Ovary (tissue), 9 donors: ENCODE results near the gene RASAL2. TPM values are rescaled to one million over a fixed set of nuclear protein-coding genes. Genes with fewer than 3 reads are reported as not detected.

Experiments
- DNase-seq, 5 donors: peaks; one replicate each; pipeline ENCODE4 v3.0.0-alpha.2; 2019 to 2020
- H3K27ac ChIP-seq, 2 donors: fragments of 200-600 bp; one replicate each; pipeline versions ENCODE4 v1.5.1 to v1.8.0; 2019 to 2022
- H3K27me3 ChIP-seq: fragments of 200-600 bp; one replicate; pipeline ENCODE4 v1.8.0; 2022
- H3K36me3 ChIP-seq: fragments of 200-600 bp; sonication (generic); one replicate; pipeline ENCODE4 v1.5.1; 2019
- H3K4me1 ChIP-seq: one replicate; pipeline ENCODE4 v1.8.1; 2013; ENCODE audit warnings: mild to moderate bottlenecking, moderate library complexity; ENCODE audit not compliant: insufficient read depth
- H3K4me3 ChIP-seq: fragments of 200-600 bp; sonication (generic); one replicate; pipeline ENCODE4 v1.5.1; 2017
- H3K9me3 ChIP-seq, 2 donors: fragments of 200-600 bp in 1 of 2; sonication (generic) in 1 of 2; one replicate each; pipeline versions ENCODE4 v1.5.1 to v1.8.1; 2013 to 2019; ENCODE audit warnings: mild to moderate bottlenecking in 1 of 2, moderate library complexity in 1 of 2
- EP300 ChIP-seq: sonication (generic); formaldehyde crosslinking; IDR thresholded peaks from one replicate; pipeline ENCODE4 v1.6.1; 2017; ENCODE audit warnings: antibody characterized with exemption
- POLR2A ChIP-seq: fragments of 450-650 bp; IDR thresholded peaks from one replicate; pipeline ENCODE4 v1.6.1; 2017; ENCODE audit warnings: antibody characterized with exemption, mild to moderate bottlenecking, moderate library complexity
- WGBS, 3 donors: extraction: QIAGEN DNeasy Blood & Tissue Kit in 1 of 3; methylation state at CpG; one replicate each; pipeline versions ENCODE4 v1.1.5 to v1.1.7; 2013 to 2017; 5-methylcytosine and 5-hydroxymethylcytosine counted together
- intact Hi-C, 4 donors: fragments of 100-400 bp; cut with DNase I; formaldehyde crosslinking; loops; one replicate each; pipeline versions ENCODE4 v1.11.0 to v1.15.1; 2022 to 2023
- polyA plus RNA-seq, 2 donors: library from polyadenylated mRNA; stranded (reverse); fragments of 200-250 nt in 1 of 2; fragments of 350-450 nt in 1 of 2; fragmentation: Illumina TruSeq in 1 of 2; extraction: RNeasy Lipid Tissue Mini Kit (QIAGEN cat#74804) in 1 of 2; gene quantifications; one replicate each; pipeline ENCODE4 v1.2.3, GENCODE V29; 2013 to 2014
- total RNA-seq, 7 donors: library from RNA; depleted of rRNA in 2 of 7; stranded (reverse); fragments of >200 nt in 2 of 7; fragmentation: NEBNext Ultra II Directional in 3 of 7; extraction: Animal tissue kit (Norgen Biotek cat#: 25700) in 3 of 7; gene quantifications; one replicate each; pipeline versions ENCODE4 v1.1.0 to v1.2.4, GENCODE V29; 2016 to 2023
- TF ChIP-seq, protein P1 (sequence below), 3 donors: fragments of 450-650 bp in 2 of 3; fragments of 200-600 bp in 1 of 3; IDR thresholded peaks; one replicate each; pipeline versions ENCODE4 v1.5.1 to v1.8.0; 2016 to 2022; ENCODE audit warnings: antibody characterized with exemption in 3 of 3, mild to moderate bottlenecking in 1 of 3
- donor health status: DM: no; HTN: no; CAD: no; lungs with moderate emphysema.
- donor health status: DM: no; HTN: no; CAD: no.
- donor health status: Bipolar disorder and iron deficiency.
- donor health status: DM: yes; HTN: yes; CAD: no.
- donor health status: DM: no; HTN: no; CAD: no.
- donor health status: DM: yes; HTN: yes; CAD: no.

Gene RASAL2
- total and polyA plus RNA-seq, 9 donors: 4.2 to 20.5 (median 11.5) TPM

GRCh38 chr1:178494569-178494971 is 400.7 kb downstream of the RASAL2 start:
- WGBS, 3 donors: 93 to 97% (median 95%) methylated on average over 12 to 13 of the region's 13 CpGs
- Histone ChIP-seq H3K27me3 (no peaks in the 10 kb centered on the region), H3K4me1 (no peaks in the 10 kb centered on the region), H3K36me3 (no peaks in the 10 kb centered on the region), H3K9me3 (no peaks in the 10 kb centered on the region), H3K4me3 (no peak overlapping the region), H3K27ac (no peak overlapping the region)
- TF ChIP-seq POLR2A: no peak
- TF ChIP-seq, protein P1, sequence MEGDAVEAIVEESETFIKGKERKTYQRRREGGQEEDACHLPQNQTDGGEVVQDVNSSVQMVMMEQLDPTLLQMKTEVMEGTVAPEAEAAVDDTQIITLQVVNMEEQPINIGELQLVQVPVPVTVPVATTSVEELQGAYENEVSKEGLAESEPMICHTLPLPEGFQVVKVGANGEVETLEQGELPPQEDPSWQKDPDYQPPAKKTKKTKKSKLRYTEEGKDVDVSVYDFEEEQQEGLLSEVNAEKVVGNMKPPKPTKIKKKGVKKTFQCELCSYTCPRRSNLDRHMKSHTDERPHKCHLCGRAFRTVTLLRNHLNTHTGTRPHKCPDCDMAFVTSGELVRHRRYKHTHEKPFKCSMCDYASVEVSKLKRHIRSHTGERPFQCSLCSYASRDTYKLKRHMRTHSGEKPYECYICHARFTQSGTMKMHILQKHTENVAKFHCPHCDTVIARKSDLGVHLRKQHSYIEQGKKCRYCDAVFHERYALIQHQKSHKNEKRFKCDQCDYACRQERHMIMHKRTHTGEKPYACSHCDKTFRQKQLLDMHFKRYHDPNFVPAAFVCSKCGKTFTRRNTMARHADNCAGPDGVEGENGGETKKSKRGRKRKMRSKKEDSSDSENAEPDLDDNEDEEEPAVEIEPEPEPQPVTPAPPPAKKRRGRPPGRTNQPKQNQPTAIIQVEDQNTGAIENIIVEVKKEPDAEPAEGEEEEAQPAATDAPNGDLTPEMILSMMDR (IDR thresholded peaks at IDR 0.05): no peak
- TF ChIP-seq EP300: no peak
- no peak for DNase-seq
- intact Hi-C loops: no loop called here

DNA sequence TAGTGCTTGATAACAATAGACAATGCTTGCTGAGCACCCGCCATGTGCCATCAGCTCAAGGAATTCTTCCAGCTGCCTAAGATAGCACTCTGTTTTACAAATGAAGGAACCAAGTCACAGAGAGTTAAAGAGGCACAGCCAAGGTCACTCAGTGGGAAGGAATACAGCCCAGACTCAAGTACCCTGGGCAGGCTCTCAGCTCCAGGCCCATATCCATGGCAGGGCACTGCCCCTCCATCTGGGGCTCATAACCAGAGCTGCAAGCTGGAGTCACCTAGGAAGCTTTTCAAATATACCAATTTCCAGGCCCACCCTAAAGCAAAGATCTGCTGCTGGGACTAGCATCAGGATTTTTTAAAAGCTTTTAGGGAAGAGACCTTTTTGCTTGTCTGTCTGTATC is 401.3 kb downstream of the RASAL2 start:
- 94 to 98% (median 96%) methylated on average over 1 of the region's 1 CpG for WGBS, 3 donors
- no peaks in the 10 kb centered on the region for H3K27me3 ChIP-seq
- no peaks in the 10 kb centered on the region for H3K4me1 ChIP-seq
- no peak overlapping the region for H3K4me3 ChIP-seq
- no peak for DNase-seq
- TF ChIP-seq, protein P1 (IDR thresholded peaks at IDR 0.05): no peak
- TF ChIP-seq POLR2A (no peak), EP300 (no peak)
- H3K27ac ChIP-seq: no peak overlapping the region
- H3K36me3 ChIP-seq: no peaks in the 10 kb centered on the region
- intact Hi-C loops: no loop called here
- H3K9me3 ChIP-seq: no peaks in the 10 kb centered on the region

GRCh38 chr1:178495741-178496409 is 402.0 kb downstream of the RASAL2 start:
- H3K27ac ChIP-seq: no peak overlapping the region
- 82 to 85% (median 83%) methylated on average over 16 of the region's 16 CpGs for WGBS, 3 donors
- no peak overlapping the region for H3K4me3 ChIP-seq
- H3K27me3 ChIP-seq: no peaks in the 10 kb centered on the region
- H3K9me3 ChIP-seq: no peaks in the 10 kb centered on the region
- TF ChIP-seq, protein P1 (IDR thresholded peaks at IDR 0.05): no peak
- TF ChIP-seq EP300 (no peak), POLR2A (no peak)
- H3K36me3 ChIP-seq: no peaks in the 10 kb centered on the region
- intact Hi-C loops: no loop called here
- no peak for DNase-seq
- H3K4me1 ChIP-seq: no peaks in the 10 kb centered on the region

- Histone ChIP-seq H3K36me3 (no peaks in the 10 kb centered on the region), H3K4me3 (no peak within 1 kb of the TSS), H3K4me1 (no peaks in the 10 kb centered on the region), H3K27ac (no peak within 1 kb of the TSS), H3K9me3 (no peaks in the 10 kb centered on the region), H3K27me3 (no peaks in the 10 kb centered on the region)
- TF ChIP-seq EP300: no peak
- TF ChIP-seq, protein P1 (IDR thresholded peaks at IDR 0.05): no peak
- TF ChIP-seq POLR2A: no peak
- WGBS, 3 donors: 90 to 93% (median 92%) methylated on average over 26 of the region's 26 CpGs
- intact Hi-C loops: no loop called here
- DNase-seq: no peak
Observed at GRCh38 chr1:178496410-178497135, 402.7 kb downstream of the RASAL2 start, which contains the start of gene CLEC20A. TSS of gene CLEC20A (minus strand) at chr1:178496964. CDS start at chr1:178496939, 25 bp downstream.
